Renal cortex interstitium (tissue), 11 donors: ENCODE measurements around the gene THEMIS. TPM values are rescaled to one million over a fixed set of nuclear protein-coding genes. Genes with fewer than 3 reads are reported as not detected.
"Not testable (repeated sequence)": the region's sequence is repeated elsewhere in the genome, so short reads cannot be mapped to it uniquely, and the experiment has no call there.

Source experiments
- DNase-seq, 11 donors: peaks; one replicate each; pipeline ENCODE4 v3.0.0-alpha.2; 2013; ENCODE audit warnings: low read depth in 9 of 11, low spot score in 4 of 11; ENCODE audit errors: extremely low read depth in 1 of 11
- polyA plus RNA-seq, 3 donors: library from polyadenylated mRNA; unstranded; fragments of 120-200 nt; gene quantifications; one replicate each; pipeline ENCODE4 v1.2.1, GENCODE V29; 2013; ENCODE audit not compliant: insufficient read length in 3 of 3

Gene THEMIS
- polyA plus RNA-seq, 3 donors = not detected

DNA sequence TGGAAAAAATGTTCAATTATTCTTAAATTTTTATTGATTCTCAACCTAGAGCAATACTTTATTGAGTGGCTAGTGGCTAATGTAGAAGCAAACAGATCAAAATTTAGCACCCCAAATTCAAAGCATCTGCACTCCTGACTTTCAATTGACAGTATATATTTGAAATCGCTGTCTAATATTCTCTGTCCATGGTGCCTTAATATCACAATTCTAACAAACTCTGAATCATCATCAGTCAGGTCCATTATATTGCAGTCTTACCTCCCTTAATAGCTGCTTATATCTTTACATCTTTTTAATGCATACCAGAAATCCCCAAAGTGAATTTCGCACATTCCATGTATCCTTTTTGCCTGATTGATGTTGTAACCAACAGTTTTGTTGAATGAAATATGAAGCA, 134.9 kb downstream of the THEMIS start:
- no peak for DNase-seq

- DNase-seq = no peak
These were observed 138.6 kb downstream of the THEMIS start for GRCh38 chr6:127762284-127762683.

DNA sequence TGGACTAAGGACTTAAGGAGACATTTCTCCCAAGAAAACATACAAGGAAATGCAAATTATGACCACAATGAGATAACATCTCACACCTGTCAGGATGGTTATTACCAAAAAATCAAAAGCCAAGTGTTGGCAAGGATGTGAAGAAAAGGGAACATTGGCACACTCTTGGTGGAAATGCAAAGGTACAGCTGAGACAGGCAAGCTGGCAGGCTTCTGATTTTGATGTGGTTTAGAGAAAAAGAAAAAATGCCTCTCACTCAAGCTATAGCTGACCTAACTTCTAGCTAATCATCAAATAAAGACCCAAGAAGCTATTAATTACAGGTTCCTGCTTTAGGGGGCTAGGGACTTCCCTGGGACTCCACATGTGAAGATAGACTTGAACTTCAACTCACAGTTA, 139.8 kb downstream of the THEMIS start:
- DNase-seq = no peak

- DNase-seq = no peak
These were observed 151.8 kb downstream of the THEMIS start for GRCh38 chr6:127749095-127749494.

DNA sequence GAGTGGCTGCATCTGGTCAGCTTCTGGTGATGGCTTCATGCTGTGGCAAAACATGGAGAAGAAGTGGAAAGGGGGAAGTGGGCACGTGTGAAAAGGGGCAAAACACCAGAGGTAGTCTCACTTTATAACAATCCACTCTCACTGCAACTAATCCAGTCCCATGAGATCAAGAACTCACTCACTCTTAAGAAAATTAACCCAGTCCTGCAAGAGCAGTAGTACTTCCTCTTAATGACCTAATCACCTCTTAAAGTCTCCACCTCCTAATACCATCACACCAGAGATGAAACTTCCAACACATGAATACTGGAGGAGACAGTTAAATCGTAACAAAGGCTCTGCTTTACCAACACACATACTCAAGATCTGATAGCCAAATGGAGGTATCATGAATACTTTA, 152.6 kb downstream of the THEMIS start:
- no peak for DNase-seq

DNA sequence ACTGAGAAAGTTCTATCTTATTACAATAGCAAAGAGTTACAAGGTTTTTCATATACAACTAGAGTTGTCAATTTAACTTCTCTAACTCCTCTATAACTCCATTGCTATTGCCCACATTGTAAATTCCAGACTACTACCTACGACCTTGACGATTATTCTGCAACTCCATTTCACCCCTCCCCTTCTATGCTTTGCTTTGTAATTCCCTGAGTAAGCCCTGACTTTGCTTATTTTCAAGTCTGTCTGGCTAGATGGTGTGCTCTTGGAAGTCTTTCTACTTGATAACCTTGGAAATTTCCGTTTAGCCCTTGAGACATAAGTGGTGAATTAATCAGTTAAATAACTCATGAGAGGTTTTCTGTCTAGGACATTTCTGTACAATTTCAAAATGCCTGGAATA, 162.4 kb downstream of the THEMIS start:
- DNase-seq = no peak

- DNase-seq = no peak
These were observed 163.1 kb downstream of the THEMIS start for GRCh38 chr6:127737768-127738167.

DNA sequence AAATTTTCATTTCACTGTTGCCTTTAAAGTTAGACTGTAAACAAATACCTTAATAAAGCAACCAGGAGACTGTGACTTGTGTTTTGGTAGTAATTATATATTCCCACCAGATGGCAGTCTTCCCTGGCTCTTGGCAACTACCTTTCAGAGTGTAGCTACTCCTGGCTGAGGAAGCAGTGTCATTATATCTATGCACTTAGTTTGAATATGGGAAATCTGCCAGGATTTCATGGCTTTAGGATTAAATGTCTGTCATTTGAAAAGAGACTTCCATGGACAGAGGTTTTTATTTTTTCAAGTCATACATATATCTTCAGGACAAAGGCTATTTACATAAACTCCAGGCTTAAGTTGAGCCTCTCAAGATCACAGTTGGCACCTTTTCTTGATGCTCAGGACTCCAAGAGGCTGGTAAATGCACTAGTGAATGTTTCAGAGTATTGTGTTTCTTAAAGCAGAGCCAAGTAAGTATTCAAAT, 163.8 kb downstream of the THEMIS start:
- peak; percentile 24 to 66 (median 41) for DNase-seq

DNA sequence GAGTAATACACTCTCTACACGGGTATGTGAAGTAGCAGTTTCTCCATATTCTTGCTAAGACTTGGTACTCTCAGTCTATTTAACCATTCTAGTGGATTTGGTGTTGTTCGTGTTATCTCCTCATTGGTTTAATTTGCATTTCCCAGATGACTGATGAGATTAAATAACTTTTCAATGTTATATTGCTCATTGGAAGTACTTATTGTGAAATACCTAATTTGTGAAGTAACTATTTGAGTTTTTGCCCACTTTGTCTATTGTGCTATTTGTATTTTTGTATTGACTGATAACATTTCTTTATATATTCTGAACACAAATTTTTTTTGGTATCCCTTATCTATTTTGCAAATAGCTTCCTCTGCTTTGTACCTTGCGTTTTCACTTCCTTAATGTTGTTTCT, 167.9 kb downstream of the THEMIS start:
- DNase-seq = no peak

GRCh38 chr6:127727260-127727953, 173.5 kb downstream of the THEMIS start:
- DNase-seq = no peak

- no peak for DNase-seq
These were observed 175.0 kb downstream of the THEMIS start for GRCh38 chr6:127725821-127726220.

GRCh38 chr6:127718694-127719093, 182.2 kb downstream of the THEMIS start:
- DNase-seq = no peak

DNA sequence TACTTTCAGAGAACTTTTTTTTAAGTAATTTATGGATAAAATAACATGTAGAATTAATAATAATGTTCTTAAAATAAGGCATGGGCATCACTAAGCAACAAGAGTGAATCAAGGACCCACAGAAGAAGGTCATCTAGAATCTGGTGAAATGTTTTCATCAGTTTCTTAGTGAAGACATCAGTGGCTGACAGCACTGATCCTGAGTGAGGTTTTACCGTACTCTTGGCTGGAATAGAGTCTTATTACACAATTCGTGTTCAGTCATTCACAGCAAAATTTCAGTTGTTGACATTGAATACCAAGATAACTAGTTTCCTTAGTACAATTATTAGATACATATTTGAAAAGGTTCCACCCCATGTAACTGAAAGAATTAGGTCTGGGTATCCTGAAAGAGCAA, 183.5 kb downstream of the THEMIS start:
- no peak for DNase-seq

- no peak for DNase-seq
These were observed 184.4 kb downstream of the THEMIS start for GRCh38 chr6:127716465-127716864.

DNA sequence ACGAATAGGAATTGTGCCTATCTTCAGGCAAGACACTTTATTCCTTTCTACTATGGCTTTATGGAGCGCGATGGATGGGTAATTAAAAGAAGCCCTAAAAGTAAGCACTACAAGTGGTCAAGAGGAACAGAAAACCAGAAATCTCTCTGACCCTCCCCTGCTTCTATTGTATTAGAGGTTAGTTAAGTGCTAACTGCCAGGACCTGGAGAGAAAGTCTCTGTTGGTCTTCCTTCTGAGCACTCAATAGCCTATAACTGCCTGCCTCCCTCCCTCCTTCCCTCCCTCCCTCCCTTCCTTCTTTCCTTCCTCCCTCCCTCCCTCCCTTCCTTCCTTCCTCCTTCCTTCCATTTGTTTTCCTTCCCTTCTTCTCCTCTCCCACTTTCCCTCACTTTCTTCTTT, 190.2 kb downstream of the THEMIS start:
- no peak for DNase-seq

- DNase-seq = no peak
These were observed 194.6 kb downstream of the THEMIS start for GRCh38 chr6:127706216-127706615.

- no peak for DNase-seq
These were observed 205.8 kb downstream of the THEMIS start for GRCh38 chr6:127695108-127695507.

- no peak for DNase-seq
These were observed 209.7 kb downstream of the THEMIS start for GRCh38 chr6:127691146-127691545.

DNA sequence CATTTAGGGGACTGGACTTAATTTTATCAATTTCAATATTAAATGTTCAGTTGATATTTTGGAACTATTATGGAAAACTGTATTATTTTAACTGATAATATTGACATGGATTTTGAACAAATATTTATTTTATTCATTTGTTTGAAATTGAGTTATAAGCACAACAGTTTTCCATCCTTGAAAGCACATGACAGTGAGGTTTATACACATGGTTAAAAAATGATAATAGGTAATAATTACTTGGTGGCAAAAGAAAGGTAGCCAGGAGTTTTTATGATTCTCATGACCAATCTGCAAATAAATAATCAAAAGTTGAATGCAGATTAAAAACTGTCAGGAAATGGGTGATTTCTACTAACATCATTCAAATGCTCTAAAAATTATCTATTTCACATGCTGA, 210.3 kb downstream of the THEMIS start:
- no peak for DNase-seq

GRCh38 chr6:127690092-127690491, 210.8 kb downstream of the THEMIS start:
- DNase-seq = peak in 4 of 11 donors; percentile 2 to 13 (median 8)

DNA sequence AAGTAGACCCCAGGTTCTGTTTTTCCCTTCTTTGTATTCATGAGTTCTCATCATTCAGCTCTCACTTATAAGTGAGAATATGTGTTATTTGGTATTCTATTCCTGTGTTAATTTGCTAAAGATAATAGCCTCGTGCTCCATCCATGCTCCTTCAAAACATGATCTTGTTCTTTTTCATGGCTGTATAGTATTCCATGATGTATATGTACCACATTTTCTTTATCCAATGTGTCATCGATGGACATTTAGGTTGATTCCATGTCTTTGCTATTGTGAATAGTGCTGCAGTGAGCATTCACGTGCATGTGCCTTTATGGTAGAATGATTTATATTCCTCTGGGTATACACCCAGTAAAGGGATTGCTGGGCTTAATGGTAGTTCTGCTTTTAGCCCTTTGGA, 213.4 kb downstream of the THEMIS start:
- not testable (repeated sequence) for DNase-seq
